HCT116 (cell line): ENCODE data around the gene RRM1.

ENCODE experiments used
- CEBPB ChIP-seq: IDR thresholded peaks from 2 replicates; pipeline ENCODE4 v1.6.1; 2012; ENCODE audit warnings: low read depth
- CTCF ChIP-seq, 3 experiments: fragments of 200-600 bp in 1 of 3; sonication (generic) in 1 of 3; IDR thresholded peaks in 2 of 3; conservative IDR thresholded peaks in 1 of 3; 2 replicates each; pipeline ENCODE4 v1.5.1; 2012 to 2017; ENCODE audit warnings: low read depth in 2 of 3, low read length in 2 of 3, antibody characterized with exemption in 1 of 3, borderline replicate concordance in 1 of 3, control low read depth in 1 of 3, mild to moderate bottlenecking in 1 of 3, mixed read lengths in 1 of 3, mixed run types in 1 of 3, moderate library complexity in 1 of 3; ENCODE audit not compliant: insufficient read depth in 1 of 3
- ELF1 ChIP-seq: IDR thresholded peaks from 2 replicates; pipeline ENCODE4 v1.6.1; 2012; ENCODE audit warnings: low read depth, borderline replicate concordance
- EZH2 ChIP-seq: fragments of 200-600 bp; sonication (generic); IDR thresholded peaks from 2 replicates; pipeline ENCODE4 v1.6.1; 2017; ENCODE audit warnings: antibody characterized with exemption, mixed run types
- POLR2A ChIP-seq: IDR thresholded peaks from 2 replicates; pipeline ENCODE4 v1.7.0; 2011; ENCODE audit warnings: borderline replicate concordance; ENCODE audit not compliant: insufficient read depth, insufficient read length; ENCODE audit errors: extremely low read depth
- POLR2AphosphoS5 ChIP-seq: IDR thresholded peaks from 2 replicates; pipeline ENCODE4 v1.6.1; 2011; ENCODE audit warnings: mild to moderate bottlenecking, low read depth, low read length, moderate library complexity
- SIN3A ChIP-seq: IDR thresholded peaks from 2 replicates; pipeline ENCODE4 v1.6.1; 2012; ENCODE audit warnings: low read depth
- SP1 ChIP-seq: IDR thresholded peaks from 2 replicates; pipeline ENCODE4 v1.6.1; 2012; ENCODE audit warnings: low read depth
- TCF7L2 ChIP-seq: IDR thresholded peaks from 2 replicates; pipeline ENCODE4 v1.7.0; 2011; ENCODE audit warnings: borderline replicate concordance, inconsistent platforms; ENCODE audit not compliant: insufficient read depth, insufficient read length; ENCODE audit errors: extremely low read depth
- ZNF274 ChIP-seq: fragments of 200-500 bp; sonication (Bioruptor generic); IDR thresholded peaks from 2 replicates; pipeline ENCODE4 v1.6.1; 2014; ENCODE audit warnings: mild to moderate bottlenecking, low read depth, low read length, inconsistent platforms

- no peak for TF ChIP-seq POLR2A
- TF ChIP-seq EZH2: no peak
- no peak for TF ChIP-seq CTCF (IDR thresholded peaks at IDR 0.05 in 2 of 3, conservative IDR thresholded peaks at IDR 0.05 in 1 of 3; ENCODE audit: borderline replicate concordance in 1 of 3, insufficient read depth in 1 of 3, low read depth in 2 of 3, low read length in 2 of 3)
- TF ChIP-seq SIN3A: no peak
- no peak for TF ChIP-seq TCF7L2
- TF ChIP-seq POLR2AphosphoS5: no peak
- TF ChIP-seq CEBPB: no peak
- TF ChIP-seq ZNF274: no peak
- TF ChIP-seq SP1: no peak
- no peak for TF ChIP-seq ELF1
Measured at GRCh38 chr11:4086575-4087353, 7.8 kb upstream of the RRM1 start.
